Esophagus squamous epithelium (tissue), 4 donors: ENCODE data around the gene SPATA33.

ENCODE experiments used
- CTCF ChIP-seq, 6 experiments: fragments of 450-650 bp in 4 of 6; fragments of 200-600 bp in 2 of 6; sonication (generic) in 2 of 6; IDR thresholded peaks; one replicate each; pipeline ENCODE4 v1.5.1; 2016 to 2019; ENCODE audit warnings: antibody characterized with exemption in 6 of 6, mild to moderate bottlenecking in 4 of 6, moderate library complexity in 4 of 6
- POLR2A ChIP-seq, 4 donors: fragments of 450-650 bp; IDR thresholded peaks; one replicate each; pipeline ENCODE4 v1.6.1; 2017; ENCODE audit warnings: antibody characterized with exemption in 4 of 4, mild to moderate bottlenecking in 4 of 4, moderate library complexity in 3 of 4

DNA sequence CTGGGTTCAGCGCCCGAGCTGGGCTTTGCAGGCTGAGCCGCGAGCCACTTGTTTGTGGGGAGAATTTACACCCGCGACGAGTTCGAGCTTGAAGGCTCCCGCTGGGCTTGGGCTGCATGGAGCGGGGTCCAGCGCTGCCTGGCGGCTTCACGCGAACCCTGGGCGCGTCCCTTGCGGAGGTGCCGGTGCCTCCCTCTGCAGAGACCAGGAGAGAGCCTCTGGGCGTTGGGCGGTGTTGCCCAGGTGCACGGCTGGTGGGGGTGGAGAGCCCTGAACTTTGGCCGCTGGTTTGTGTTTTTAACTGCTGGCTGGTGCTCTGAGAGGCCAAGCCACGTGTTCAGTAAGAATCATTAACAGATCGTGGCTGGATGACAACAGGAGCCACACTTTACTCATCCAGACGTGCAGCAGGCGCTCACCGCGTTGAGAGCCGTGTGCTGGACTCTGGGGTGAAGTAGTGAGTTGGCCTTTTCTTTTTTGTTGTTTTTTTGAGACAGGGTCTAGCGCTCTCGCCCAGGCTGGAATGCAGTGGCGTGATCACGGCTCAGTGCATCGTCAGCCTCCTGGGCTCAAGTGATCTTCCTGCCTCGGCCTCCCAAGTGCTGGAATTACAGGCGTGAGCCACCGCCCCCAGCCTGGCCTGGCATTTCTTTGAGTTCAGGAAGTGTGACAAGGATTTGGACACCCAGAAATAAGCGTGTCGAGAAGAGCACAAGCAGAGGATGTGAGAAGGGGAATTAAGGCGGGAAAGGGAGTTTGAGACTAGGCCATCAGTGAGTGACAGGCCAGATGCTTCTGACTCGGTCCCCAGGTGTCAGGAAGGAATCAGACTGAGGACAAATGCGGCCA is 29.7 kb downstream of the SPATA33 start:
- TF ChIP-seq CTCF (IDR thresholded peaks at IDR 0.05): no peak
- no peak for TF ChIP-seq POLR2A (IDR thresholded peaks at IDR 0.05)
